PC-3 (cell line): ENCODE measurements around the gene OOEP.

Source experiments
- CTCF ChIP-seq: fragments of 300-600 bp; sonication (generic); conservative IDR thresholded peaks from 2 replicates; pipeline ENCODE4 v1.5.1; 2017; ENCODE audit warnings: antibody characterized with exemption, low read depth, mild to moderate bottlenecking, low read length
- EZH2 ChIP-seq: fragments of 300-600 bp; sonication (generic); IDR thresholded peaks from one replicate; pipeline ENCODE4 v1.6.1; 2017; ENCODE audit warnings: antibody characterized with exemption, mild to moderate bottlenecking, low read length; ENCODE audit not compliant: unreplicated experiment
- EZH2phosphoT487 ChIP-seq: fragments of 300-600 bp; sonication (generic); IDR thresholded peaks from 2 replicates; pipeline ENCODE4 v1.6.1; 2018; ENCODE audit warnings: mild to moderate bottlenecking, antibody characterized with exemption, low read length, borderline replicate concordance

- TF ChIP-seq EZH2 (no peak), CTCF (no peak), EZH2phosphoT487 (no peak)
Observed at GRCh38 chr6:73323323-73323722, 46.4 kb downstream of the OOEP start.
